NCI-H82 (cell line): ENCODE measurements around the gene RACGAP1.
A peak's percentile ranks its signal among the peaks of the same experiment; 100 is the strongest.
"Not testable (repeated sequence)": the region's sequence is repeated elsewhere in the genome, so short reads cannot be mapped to it uniquely, and the experiment has no call there.

Source experiments
- DNase-seq: peaks from one replicate; lab custom pipeline; 2025; lab: John Stamatoyannopoulos, UW

The RACGAP1 gene

DNA sequence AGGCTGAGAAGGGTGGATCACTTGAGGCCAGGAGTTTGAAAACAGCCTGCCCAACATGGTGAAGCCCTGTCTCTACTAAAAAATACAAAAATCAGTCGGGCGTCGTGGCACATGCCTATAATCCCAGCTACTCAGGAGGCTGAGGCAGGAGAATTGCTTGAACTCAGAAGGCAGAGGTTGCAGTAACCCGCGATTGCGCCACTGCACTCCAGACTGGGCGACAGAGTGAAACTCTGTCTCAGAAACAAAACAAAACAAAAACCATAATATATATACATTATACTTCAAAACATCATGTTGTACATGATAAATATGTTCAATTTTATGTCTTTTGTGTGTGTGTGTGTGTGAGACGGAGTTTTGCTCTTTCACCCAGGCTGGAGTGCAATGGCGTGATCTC, 5.2 kb upstream of the RACGAP1 start:
- not testable (repeated sequence) for DNase-seq

GRCh38 chr12:50026691-50027090, 1.4 kb upstream of the RACGAP1 start:
- DNase-seq: no peak

DNA sequence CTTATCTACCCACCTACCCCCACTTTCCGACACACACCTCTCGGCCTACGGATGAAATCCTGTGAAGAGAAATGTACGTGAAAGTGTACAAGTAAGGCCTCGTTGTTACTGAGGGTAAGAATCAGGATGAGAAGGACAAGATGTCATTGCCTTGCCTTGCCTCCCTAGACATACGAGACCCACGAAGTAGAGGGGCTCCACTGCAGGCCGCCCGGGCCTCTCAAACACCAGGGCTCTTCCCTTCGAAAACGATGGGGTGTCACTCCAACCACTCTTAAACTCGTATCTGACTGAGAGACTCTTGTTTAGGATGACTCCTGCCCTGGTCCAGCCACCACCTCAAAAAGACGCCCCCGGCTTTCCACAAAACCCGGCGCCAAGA, 498 bp downstream of the RACGAP1 start:
- peak; percentile 44 for DNase-seq

DNA sequence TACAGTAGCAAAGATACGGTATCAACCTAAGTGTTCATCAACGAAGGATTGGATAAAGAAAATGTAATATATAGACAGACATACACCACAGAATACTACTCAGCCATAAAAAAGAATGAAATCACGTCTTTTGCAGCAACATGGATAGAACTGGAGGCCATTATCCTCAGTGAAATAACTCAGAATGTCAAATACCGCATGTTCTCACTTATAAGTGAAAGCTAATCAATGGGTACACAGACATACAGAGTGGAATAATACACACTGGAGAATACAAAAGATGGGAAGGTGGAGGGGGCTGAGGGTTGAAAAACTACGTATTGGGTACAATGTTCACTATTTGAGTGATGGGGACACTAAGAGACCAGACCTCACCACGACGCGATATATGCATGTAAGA, 1.1 kb downstream of the RACGAP1 start:
- DNase-seq: no peak

DNA sequence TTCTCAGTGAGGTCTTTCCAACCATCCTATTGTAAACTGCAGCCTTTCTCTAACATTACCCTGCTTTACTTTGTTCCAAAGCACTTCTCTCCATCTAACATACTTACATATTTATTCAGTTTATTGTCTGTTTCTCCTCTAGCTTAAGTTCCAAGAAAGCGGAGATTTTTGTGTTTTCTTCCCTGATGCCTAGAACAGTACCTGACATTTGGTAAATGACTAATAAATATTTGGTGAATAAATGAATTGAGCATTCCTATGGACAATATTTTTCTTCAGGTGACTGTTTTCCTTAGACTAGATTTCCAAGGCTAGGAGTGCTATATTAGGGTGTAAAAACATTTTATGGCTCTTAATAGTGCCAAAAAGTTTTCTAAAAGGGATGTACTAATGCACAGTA, 2.4 kb downstream of the RACGAP1 start:
- no peak for DNase-seq

GRCh38 chr12:50021031-50021430, 4.3 kb downstream of the RACGAP1 start:
- DNase-seq: no peak

DNA sequence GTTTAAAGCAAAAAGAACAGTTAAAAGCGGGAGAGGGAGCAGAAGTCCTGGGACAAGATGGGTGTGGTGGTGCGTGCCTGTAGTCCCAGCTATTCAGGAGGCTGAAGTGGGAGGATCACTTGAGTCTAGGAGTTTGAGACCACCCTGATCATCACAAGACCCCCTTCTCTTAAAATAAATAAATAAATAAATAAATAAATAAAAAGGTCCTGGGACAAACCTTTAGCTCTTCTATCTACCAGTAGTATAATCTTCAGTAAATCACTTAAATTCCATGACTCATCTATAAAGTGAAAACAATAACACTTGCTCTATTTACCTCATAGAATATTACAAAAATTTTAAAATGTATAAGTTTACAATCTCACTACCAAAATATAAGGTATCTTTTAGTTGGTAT, 5.8 kb downstream of the RACGAP1 start:
- DNase-seq: no peak

GRCh38 chr12:50018968-50019367, 6.3 kb downstream of the RACGAP1 start:
- DNase-seq: no peak

DNA sequence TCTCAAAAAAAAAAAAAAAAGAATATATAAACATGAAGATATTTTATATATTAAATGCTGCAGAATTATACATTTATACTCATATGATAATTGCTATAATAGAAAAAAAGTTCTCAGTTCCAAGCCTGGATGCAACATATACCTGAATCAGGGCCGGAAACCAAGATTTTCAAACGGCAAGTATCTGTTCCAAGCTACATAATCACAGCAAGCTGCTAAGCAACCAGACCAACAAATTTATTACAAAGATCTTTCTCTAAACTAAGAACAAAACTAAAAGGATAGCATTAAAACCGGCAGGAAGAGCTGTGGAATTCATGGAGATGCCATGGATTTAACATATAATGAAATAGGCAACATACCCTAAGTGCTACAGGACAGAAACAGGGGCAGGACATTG, 7.1 kb downstream of the RACGAP1 start:
- DNase-seq: no peak

DNA sequence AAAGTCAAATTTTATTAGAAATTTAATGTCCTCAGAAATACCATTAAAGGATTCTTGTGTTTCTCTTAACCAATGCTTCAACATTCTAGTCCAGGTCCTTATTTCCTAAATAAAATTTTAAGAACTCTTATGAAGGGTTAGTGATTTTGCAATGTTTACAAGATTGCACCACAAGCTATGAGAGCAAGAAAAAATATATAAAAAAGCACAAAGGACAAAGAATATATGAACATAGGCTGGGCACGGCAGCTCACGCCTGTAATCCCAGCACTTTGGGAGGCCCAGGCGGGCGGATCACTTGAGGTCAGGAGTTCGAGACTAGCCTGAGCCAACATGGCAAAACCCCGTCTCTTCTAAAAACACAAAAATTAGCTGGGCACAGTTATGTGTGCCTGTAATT, 7.7 kb downstream of the RACGAP1 start:
- no peak for DNase-seq

- no peak for DNase-seq
These were observed 8.5 kb downstream of the RACGAP1 start for GRCh38 chr12:50016501-50017475.

DNA sequence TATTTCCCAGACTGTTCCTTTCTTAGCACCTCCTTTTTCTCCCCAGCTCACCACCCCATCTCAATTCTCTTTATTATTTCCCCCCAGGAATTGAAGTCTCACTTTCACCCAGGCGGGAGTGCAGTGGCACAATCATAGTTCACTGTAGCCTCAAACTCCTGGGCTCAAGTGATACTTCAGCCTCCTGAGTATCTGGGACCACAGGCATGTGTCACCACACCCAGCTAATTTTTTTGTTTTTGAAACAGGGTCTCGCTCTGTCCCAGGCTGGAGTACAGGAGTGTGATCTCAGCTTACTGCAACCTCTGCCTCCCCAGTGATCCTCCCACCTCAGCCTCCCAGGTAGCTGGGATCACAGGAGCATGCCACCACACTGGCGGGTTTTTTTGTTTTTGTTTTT, 11.0 kb downstream of the RACGAP1 start:
- no peak for DNase-seq

DNA sequence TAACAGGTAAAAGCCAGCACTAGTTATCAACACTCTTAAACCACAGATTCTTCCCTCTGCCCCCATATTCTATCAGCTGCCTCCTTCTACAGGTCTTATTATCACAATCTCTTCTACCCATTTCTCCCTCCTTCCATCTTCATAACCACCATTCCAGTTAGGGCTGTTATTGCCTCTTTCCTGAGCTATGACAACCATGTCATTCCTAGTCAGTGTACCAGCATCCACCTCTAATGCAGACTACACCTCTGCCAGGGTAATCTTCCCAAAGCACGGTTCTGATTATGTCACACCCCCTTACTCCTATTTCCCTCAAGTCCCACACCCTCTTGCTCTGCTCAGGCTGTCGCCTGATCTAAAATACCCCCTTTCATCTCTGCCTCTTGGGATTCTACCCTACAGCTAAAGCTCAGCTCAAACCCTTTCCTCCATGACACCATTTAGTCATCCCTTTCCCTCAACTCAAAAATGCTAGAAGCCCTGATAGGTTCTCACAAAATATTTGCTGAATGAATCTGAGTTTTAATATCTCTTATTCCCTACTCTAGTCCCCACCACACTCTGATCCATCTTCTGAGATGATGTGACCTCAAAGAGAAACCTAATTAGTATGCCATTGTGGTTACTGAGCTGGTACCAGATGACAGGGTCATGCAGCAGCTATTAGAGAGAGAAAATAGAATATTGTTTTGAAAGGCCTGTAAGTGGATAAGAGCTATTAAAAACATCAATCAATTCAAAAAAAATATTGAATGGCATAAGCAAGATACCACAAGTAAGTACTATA, 11.7 kb downstream of the RACGAP1 start:
- no peak for DNase-seq

DNA sequence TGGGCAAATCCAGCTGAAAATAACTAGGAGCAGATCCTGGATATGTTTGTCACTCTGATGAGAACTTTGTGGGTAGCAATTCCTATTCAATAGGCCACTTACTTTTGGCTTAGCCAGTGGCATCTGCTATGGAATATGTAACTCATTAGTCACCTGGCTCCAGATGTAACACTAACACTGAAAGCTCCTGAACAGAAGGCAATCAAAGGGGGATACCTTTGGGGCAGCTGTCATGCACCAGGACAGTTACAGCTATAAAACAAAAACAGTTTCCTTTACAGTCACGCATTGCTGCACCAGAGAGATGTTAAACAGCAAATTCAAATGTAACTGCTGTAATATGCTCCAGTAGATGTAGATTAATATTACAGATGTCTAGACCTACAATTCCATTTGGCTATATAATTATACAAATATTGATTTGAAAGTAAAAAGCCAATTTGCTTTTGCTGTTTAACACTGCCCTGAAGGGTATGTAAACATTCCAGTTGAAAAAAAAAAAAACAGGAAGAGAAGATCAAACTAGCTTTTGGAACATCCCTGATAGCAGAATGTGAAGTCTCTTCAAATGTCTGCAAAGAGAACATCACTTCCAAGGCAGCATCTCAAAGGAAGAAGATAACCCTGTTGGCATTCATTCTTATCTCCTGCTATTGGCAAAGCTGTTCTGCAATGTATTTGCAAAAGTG, 18.4 kb downstream of the RACGAP1 start:
- DNase-seq: peak; percentile 39

- DNase-seq: no peak
These were observed 19.0 kb downstream of the RACGAP1 start for GRCh38 chr12:50006280-50006679.

- no peak for DNase-seq
These were observed 20.1 kb downstream of the RACGAP1 start for GRCh38 chr12:50005175-50005574.

DNA sequence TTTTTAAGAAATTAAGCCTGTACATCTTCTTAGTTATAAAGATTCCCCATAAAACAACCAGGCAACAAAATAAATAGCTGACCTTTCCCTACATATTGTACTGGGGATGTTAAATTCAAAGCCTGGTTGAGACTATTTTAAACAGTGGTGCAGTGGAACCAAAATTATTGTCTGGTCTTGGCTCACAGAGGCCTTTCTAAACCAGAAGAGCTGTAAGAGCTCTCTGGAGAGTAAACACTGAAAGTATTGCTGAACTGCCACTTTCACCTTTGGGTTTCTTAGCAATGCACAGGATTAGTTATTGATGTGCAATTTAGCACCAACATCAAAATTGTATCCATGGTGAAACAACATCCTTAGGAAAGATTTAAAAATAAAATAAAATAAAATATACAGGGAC, 20.6 kb downstream of the RACGAP1 start:
- no peak for DNase-seq

- no peak for DNase-seq
These were observed 21.7 kb downstream of the RACGAP1 start for GRCh38 chr12:50003595-50003994.

- DNase-seq: no peak
These were observed 26.8 kb downstream of the RACGAP1 start for GRCh38 chr12:49998453-49998852.

- no peak for DNase-seq
These were observed 35.0 kb downstream of the RACGAP1 start for GRCh38 chr12:49990273-49990672.

DNA sequence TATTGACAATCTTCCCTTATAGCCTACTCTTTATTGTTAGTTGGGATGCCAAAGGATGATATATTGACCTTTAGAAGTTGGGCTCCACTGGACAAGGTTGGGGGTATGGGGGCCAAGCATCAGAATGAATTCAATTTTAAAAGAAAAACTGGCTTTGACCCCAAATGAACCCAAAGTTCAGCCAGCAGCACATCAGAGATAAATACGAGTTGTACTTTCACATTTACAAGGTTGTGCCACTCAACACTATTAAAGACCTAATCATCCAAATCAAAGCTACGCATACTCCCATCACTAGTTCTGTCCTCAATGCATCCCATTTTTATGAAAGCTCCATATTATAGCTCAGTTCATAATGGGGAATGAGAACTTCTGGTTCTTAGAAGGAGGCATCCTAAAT, 35.9 kb downstream of the RACGAP1 start:
- not testable (repeated sequence) for DNase-seq

DNA sequence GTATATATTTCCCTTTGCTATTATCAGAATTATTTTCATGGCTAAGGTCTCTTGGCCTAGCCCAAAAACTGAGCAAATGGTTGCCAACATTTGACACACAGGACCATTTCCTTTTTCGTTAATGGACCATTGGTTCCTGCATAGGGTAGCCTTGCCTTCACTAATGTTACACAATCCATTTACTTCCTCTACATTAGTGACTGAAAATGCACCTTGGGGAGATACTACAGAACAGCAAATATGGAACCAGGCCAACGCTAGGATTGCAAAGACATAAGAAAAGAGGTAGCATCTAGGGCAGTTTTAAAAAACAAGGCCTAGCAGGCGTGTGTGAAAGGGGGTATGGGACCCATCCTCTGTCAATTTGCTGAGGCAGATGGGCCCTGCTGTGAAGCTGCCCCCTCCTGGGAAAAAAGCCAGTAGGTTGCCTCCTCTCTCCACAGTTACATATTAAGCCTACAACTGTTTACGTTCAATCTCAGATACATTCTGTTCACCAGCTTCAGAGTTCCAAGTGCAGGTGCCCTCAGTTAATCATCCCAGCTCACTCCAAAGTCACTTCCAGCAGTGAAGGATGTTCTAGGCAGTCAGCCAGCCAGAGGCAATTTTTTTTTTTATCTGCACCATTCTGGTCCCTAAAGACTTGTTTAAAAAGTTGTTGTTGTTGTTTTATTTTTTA, 37.5 kb downstream of the RACGAP1 start:
- no peak for DNase-seq
